ENCODE measurements around the gene PXMP2.

- TF ChIP-seq CTCF (IDR thresholded peaks at IDR 0.05) = no peak
- no peak for TF ChIP-seq POLR2A (IDR thresholded peaks at IDR 0.05)
These were observed 44.2 kb upstream of the PXMP2 start for GRCh38 chr12:132642846-132643835.
